Islet precursor cell (in vitro differentiated cells): ENCODE data around the gene CAMKMT.

ENCODE experiments used
- DNase-seq: peaks from one replicate; pipeline ENCODE4 v3.0.0-alpha.2; 2018

Gene CAMKMT

DNA sequence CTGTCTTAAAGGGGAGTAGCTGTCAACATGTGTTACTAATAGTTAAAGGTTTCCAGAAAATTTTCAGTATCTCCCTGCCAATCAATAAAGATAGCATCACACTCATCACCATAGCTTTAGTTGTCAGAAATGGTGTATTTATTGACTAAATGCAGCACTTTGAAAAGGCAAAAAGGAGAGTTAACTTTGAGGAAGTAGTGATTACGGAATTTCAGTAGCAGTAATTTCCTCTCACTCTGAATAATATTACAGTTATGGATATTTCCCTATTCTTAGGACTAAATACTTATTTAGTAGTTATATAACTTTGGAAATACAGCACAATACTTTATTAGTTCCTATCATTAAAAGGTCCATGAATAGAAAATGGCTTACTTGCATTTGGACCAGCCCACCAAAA is 250.5 kb downstream of the CAMKMT start:
- no peak for DNase-seq

DNA sequence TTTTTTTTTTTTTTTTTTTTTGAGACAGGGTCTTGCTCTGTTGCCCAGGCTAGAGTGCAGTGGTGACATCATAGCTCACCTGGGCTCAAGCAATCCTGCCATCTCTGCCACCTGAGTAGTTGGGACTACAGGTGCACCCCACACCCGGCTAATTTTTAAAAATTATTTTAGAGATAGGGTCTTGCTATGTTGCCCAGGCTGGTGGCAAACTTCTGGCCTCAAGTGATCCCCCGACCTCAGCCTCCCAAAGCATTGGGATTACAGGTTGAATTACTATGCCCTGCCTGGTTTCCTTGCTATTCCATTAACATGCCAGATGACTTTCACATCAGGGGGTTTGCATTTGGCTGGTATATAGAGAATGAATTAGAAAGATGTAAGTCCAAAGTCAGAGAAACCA is 253.2 kb downstream of the CAMKMT start:
- no peak for DNase-seq

DNA sequence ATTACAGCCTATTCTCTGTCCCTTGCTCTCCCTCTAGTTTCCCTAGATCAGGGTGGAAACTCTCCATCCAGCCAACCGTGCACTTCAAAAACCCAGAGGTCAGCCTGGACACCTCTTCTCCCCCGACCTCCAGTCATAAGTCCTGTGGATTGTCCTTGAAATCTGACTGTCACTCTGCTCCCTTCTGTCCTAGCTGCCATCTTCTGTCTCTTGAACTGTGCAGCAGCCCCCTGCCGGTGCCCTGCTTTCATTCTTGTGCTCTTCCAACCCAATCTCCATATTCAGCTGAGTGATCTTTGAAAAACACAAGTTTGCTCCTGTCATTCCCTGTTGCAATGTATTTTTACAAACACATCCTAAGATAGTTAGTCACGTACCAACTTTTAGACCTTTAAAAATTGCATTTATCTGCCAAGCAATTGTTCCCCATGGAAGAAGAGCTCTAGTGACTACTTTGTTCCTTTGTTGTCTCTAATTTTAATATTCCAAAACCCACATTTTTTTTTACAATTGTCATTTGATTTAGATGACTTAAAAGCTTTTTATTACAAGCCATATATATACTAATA is 254.3 kb downstream of the CAMKMT start:
- DNase-seq, result no peak

DNA sequence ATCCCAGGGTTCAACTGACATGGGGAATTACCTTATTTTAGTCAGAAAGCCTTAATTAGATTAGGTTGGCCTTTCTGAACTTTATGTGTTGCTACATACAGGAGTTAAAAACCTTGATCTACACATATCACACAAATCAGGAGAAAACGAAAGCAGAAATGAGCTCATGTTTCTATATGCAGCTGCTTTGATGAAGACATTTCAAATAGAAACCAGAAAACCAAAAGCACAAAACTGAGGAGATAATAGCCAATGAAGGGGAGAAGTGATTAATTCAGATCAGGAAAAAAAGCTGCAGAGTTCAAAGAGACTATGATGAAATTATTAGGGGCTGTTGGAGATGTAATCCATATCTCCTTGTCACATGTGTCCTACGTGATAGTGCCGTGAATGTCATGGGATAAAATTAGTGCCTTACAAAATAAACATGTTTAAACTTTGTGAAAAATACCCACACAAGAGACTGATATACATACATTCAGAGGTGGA is 255.0 kb downstream of the CAMKMT start:
- DNase-seq, result no peak

DNA sequence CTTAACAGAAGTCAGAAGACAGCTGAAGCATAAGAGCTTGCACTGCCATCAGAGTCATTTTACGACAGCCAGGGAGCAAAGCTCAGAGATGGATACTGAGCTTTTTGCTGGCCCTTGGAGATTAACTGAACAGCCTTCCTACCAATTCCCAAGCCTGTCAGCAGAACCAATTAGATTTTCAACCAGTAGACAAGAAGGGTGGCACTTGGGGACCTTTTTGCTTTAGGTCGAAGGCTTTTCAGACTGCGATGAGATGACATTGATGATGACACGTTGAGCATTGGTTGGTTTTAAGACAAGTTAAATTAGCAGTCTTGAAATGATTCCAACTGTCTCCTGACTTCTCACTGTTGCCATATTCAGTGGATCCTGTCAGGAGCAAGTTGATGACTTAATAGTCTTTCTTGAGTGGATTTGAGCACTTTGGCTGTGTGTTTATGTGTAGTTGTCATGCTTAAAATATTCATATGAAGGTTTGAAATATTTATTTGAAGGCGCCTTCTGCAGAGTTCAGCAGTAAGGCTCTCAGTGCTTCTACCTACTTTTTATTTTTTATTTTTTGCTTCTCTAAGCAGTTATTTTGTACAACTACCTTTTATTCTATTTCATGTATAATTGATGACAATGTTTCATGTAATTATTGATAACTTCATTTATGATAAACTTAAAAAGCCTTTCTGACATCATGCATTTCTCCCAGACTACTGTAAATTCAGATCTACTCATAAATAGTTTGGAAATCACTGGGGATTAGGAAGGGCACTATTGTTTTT is 256.7 kb downstream of the CAMKMT start:
- DNase-seq, result no peak

DNA sequence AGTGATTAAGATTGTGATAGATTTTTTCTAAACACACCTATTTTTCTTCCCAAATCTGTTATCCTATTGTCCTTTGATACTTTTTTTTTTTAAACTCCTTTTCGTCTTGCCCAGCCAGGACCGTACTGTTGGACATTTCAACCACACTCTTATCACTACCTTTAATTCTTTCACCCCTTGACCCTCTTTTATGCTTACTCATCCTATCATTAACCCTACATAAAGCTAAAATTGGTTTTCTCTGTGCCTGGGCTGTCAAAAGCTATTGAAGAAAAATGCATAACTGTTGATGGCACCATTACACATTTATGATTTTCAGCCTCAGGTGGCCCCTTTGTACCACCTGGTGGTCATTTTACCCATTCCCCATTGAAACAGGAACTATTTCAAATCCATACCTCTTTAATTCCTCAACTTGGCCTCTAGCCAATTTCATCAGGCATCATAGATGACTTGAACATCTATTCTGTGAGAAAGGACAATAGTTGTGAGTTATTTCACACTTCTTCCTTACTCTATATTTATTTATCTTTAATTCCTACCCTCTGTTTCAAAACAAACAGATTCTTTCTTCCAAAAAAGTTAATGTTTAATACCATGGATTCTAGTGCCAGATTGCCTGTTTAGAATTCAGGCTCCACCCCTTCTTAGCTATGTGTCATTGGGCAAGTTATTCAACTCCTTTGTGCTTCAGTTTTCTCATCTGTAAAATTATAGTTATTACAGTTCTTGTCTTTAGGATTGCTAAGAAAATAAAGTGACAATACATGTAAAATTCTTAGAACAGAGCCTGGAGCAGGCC is 258.6 kb downstream of the CAMKMT start:
- DNase-seq, result no peak

DNA sequence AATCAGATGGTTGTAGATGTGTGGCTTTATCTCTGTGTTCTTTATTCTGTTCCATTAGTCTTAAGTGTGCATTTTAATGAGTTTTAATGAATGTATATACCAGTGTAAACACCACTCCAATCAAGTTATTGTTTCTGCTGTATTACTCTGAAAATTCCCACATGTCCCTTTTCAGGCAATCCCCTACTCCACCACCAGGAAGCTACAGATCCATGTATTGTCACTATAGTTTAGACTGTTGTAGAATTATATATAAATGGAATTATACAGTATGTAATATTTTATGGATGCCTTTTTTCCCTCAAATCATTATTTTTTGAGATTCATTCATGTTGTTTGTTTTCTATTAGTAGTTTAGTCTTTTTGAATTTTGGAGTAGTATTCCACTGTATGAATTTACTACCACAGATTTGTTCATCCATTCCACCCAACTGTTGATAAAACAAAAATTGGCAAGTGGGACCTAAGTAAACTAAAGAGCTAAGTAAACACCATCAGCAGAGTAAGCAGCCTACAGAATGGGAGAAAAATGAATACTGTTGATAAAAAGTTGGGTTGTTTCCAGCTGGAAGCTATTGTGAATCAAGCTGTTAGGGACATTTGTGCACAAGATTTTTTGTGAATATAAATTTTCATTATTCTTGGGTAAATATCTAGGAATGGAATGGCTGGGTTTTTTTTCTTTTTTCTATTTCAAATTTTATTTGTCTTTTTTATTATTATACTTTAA is 262.0 kb downstream of the CAMKMT start:
- DNase-seq, result no peak

DNA sequence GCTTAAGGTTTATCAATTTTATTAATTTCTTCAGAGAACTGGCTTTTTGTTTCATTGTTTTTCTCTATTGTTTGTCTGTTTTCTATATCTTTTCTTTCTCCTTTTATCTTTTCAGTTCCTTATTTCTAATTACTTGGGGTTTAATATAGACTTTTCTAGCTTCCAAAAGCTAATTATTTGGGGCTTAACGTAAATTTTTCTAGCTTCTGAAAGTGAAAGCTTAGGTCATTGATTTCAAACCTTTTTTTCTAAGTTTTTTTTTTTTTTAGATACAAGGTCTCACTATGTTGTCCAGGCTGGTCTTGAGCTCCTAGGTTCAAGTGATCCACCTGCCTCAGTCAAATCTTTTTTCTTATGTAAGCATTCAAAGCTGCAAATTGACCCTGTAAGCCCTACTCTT is 266.6 kb downstream of the CAMKMT start:
- no peak for DNase-seq

DNA sequence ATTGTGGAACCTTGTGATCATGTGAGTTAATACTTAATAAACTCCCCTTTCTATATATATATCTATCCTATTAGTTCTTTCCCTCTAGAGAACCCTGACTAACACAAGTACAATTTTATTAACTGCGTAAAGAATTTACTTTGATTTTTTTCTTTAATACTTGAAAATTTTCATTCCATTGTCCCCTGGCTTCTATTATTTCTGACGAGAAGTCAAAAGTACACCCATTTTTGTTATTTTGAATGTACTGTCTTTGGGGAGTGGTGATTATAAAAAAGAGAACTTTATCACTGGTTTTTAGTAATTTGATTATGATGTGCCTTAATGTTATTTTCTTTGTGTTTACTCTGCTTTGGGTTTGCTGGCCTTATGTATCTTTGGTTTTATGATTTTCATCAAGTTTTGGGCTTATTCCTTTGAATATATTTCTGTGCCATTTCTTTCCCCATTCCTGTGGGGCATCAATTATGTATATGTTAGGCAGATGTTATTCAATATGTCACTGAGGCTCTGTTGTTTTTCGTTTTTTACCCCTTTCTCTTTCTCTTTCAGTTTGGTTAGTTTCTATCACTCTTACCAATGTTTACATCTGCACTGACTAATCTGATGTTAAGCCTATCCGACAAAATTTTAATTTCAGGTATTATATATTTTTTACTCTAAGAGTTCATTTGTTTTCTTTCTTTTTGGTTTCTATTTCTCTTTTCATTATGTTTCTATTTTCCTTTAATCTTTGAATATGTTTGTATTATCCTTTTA is 271.4 kb downstream of the CAMKMT start:
- DNase-seq, result no peak

DNA sequence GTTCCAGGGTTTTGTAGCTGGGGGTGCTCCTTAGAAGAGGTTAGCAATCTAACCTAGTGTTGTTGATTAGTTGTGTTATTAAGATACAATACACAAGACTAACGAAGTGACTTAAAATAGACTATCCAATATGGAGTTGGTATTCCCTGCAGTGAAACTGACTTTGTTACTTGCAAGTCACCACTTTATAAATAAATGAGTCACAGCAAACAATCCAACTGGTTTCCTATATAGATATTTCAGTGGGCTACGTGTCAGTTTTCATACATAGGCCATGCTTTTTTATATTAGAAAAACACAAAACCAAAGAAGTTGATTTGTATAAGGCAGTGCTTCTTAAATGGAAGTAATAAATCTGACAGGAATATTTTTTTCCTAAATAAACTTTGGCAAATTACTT is 274.0 kb downstream of the CAMKMT start:
- DNase-seq, result no peak

DNA sequence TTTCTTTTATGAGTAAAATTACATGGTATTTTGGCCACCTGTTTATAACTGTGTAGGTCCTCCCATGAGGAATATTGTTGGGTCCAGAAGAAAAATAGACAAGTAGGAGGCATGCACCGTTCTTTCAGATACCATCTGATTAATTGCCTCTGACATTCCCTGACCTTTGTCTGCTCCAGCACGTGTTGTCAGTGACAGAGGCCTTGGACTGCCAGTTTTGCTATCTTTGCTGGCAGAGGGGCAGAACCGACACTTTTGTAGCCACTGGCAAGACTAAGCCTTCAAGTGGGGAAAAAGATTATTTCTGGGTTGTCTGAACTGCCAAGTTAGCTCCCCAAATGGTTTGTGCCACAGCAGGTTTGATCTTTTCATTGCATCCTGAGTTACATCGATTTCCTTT is 276.9 kb downstream of the CAMKMT start:
- DNase-seq, result no peak

DNA sequence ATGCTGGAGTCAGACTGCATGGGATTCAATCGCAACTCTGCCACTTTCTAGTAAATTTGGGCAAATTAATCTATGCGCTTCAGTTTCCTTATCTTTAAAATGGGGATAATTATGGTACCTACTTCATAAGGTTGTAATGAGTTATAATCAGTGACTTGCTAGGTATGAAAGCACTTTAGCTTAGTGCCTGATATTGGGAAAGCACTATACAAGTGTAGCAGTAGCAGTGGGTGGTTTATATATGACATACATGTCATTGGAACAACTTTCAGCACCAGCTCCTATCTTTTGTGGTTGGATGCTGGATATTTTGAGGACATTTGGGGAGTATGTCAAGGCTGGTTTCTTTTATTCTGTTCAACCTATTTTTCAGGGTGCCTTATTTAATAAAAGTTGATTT is 277.7 kb downstream of the CAMKMT start:
- no peak for DNase-seq

DNA sequence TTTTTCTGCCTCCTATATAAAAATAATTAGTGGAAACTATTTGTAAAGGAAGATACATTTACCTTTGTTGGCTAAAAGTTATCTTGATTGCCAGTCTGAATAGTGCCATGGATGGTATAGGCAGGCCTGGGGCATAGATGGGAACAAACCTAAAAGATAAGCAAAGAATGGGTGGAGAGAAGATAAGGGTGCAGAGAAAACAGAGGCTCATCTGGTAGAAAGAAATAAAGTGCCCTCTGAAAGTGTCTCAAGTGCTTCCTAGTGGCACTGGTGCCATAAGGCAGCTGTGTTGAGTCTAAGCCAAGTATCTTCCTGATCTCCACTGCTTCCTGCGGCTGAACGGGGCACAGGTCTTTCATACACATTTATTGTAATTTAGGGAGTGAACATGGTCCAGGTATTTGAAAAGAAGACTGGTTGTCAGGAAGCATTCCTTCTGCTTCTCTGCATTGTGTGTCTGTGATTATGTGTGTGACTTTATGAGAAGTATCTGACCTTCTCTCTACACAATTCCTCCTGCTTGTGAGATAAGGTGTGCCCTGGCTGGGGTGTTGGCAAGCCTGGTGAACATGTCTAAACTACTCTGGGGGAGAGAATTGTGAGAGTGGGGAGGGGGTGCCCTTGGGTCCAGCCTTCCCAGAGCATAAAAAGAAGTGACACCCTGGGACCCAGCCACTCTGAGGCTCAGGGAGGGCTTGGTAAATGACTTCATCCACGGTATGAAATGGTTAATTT is 280.5 kb downstream of the CAMKMT start:
- DNase-seq, result no peak

DNA sequence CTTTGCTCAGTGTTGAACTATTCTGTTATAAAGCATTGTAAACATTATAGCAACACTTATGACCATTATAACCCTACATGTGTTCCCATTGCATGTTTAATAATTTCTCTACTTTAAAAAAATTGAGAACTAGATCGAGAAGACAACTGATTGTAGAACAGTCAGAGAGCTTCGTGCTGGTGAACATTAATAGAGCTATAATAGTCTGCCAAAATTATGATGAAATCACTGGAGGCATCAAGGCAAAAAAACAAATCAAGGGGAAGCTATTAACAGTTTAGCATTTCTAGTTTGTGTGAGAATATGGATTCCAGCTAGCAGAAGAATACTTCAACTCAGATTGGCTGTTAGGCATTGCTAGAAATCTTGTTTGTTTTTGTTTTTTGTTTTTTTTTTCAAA is 284.2 kb downstream of the CAMKMT start:
- DNase-seq, result no peak

DNA sequence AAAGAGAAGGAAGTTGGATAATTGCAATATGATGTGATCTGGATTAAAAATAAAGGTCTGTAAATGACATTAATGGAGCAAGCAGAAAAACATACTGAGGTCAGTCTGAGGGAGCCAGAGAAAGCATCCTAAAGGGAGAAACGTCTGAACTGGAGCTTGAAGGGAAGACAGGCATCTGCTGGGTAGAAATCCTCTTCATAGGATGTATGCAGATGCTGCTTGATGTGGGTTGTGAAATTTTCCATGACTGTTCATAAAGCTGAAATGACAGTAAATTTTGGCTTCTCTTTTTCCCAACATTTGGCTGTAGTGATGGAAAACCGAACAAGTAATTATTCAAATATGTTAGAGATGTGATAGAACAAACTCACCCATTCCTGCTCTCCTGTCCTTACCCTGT is 287.6 kb downstream of the CAMKMT start:
- no peak for DNase-seq

DNA sequence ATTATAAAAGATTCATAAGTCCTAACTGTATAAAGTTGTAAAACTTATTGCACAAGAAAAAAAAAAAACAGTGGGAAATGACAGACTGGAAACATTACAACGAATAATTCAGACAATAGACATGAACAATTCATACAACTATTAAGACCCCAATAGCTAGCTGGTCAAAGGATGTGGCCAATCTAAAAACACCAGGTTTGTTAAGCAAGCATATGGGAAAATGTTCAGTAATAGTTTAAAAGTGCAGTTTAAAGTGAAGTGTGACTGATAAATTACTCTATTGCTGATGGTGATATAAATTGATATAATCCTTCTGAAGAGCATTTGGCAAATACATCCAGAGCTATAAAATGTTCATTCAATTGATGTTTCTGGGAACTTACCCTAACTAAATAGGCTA is 289.0 kb downstream of the CAMKMT start:
- DNase-seq, result no peak

DNA sequence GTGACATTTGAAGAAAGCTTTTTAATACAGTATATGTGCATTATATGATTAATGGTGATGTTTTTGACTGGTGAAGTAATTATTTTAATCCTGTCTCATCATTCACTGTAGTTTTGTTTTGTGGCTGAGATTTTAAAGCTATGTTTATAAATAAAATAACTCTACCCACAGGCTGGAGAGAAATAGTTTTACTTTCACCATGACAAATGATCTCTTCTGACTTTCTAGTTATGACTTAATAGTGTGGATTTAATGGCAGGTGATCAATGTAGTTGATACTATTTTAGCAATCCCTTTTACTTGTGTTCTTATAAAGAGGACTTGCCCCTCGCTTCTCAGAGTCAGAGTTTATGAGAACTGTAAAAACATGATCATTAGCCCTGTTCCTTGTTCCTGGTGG is 290.2 kb downstream of the CAMKMT start:
- no peak for DNase-seq

DNA sequence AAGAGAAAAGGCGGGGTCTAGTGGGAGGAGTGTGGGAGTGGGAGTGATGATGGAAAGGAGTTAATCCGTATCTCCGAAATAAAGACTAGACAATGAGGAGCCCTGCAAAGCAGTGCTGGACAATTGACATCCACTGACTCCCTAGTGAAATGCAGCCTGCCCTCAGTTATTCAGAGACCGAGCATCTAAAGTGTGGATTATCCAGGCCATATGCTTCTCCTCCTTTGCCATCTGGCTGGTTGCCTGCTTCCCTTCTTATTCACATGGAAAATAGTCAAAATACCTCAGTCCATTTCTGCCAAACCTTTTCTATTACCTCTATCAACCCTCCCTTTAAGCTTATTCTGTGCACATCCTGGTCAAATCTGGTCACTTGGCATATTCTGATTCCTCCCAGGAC is 291.0 kb downstream of the CAMKMT start:
- DNase-seq, result no peak

DNA sequence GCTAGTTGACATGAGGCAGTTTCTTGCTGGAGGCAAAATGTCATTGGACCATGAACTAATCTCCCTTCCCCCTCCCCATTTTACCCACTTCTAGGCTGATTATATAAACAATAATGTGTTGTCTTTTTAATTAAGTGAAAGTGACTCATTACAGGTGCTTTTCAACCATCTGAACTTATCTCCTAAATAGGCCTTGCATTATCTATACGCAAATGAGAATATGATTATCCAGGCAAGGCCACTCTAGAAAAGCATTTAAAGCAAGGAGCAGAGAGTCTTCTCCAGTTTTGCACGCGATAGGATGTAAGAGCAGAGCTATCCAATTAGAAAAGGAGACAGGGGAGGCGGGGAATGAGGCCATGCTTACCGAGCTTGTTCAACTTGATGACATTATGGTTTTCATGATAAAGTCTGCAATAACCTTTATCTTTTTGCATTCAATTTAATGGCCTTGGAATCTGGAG is 293.7 kb downstream of the CAMKMT start:
- DNase-seq, result no peak

DNA sequence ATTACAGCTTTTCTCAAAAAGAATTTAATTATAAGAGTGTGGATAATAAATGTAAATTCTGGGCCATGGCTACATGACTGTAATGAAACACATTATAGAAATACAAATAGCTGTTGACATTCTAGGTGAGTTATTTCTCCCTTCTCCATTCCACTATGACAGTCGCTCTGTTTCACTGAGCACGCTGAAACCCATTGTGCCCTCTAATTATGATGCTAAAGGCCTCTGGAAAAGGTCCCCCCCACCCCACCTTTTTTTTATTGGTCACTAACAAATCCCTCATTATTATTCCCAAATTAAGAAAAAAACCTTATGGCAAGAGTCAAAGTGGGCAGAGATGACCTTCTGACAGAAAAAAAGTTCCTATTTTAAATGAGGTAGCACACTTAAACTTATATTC is 294.7 kb downstream of the CAMKMT start:
- DNase-seq, result no peak

DNA sequence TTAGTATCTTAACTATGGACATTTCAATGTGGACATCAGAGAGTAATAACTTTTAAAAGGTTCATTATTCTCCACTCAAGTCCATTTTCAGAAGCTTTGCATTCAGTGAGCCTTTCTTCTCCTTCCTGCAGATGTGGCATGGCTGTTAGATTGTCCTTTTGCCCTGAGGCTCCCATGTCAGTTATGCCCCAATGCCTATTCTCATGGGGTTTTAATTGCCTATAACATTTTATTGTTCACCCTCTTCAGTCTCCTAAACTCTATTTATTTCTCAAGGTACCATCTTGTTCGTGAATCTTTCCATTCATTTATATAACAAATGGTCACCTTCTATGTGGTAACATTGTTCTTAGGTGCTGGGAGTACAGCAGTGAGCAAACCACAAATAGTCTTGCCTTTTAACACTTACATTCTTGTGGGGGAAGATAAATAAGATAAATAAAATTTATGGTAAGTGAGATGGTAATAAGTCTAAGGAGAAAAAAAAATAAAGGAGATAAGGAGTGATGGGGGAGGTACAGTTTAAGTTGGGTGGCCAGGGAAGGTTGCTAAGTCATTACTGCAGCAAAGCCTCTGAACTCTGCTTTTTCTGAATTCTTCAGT is 301.8 kb downstream of the CAMKMT start:
- no peak for DNase-seq
